SK-N-SH treated with all-trans-retinoic acid at 6 μM for 48 hours (cell line): ENCODE measurements around the gene MYH15.

Experiments
- ATAC-seq: fragments of 200-7000 bp; cut with Tn5 transposase; 3 replicates; pipeline ENCODE4 v1.9.1; 2020; ENCODE audit warnings: mild to moderate bottlenecking, moderate library complexity
- ARNTL ChIP-seq: fragments of 450-650 bp; formaldehyde crosslinking; IDR thresholded peaks from 2 replicates; pipeline ENCODE4 v1.5.0; 2020; ENCODE audit warnings: low read depth, mild to moderate bottlenecking, moderate library complexity, borderline replicate concordance
- BACH2 ChIP-seq: fragments of 250-450 bp; sonication (Bioruptor Pico); IDR thresholded peaks from 2 replicates; pipeline ENCODE4 v1.9.0; 2021; ENCODE audit warnings: mild to moderate bottlenecking, borderline replicate concordance
- CREB5 ChIP-seq: fragments of 250-450 bp; sonication (Bioruptor Pico); IDR thresholded peaks from 2 replicates; pipeline ENCODE4 v1.5.1; 2020; ENCODE audit warnings: low read depth, mild to moderate bottlenecking, moderate library complexity
- CSDC2 ChIP-seq: fragments of 250-450 bp; sonication (Bioruptor Pico); IDR thresholded peaks from 2 replicates; pipeline ENCODE4 v1.5.0; 2020; ENCODE audit warnings: mild to moderate bottlenecking, moderate library complexity
- CSRNP3 ChIP-seq: fragments of 250-450 bp; sonication (Bioruptor Pico); IDR thresholded peaks from 2 replicates; pipeline ENCODE4 v1.5.1; 2021; ENCODE audit warnings: mild to moderate bottlenecking, moderate library complexity
- ESRRG ChIP-seq: fragments of 250-450 bp; sonication (Bioruptor Pico); IDR thresholded peaks from 2 replicates; pipeline ENCODE4 v1.6.1; 2021; ENCODE audit warnings: mild to moderate bottlenecking
- GLIS3 ChIP-seq: fragments of 250-450 bp; sonication (Bioruptor Pico); IDR thresholded peaks from 2 replicates; pipeline ENCODE4 v1.5.0; 2020; ENCODE audit warnings: mild to moderate bottlenecking, moderate library complexity
- ISL1 ChIP-seq: fragments of 250-450 bp; sonication (Bioruptor Pico); IDR thresholded peaks from 2 replicates; pipeline ENCODE4 v2.1.2; 2022; ENCODE audit warnings: mild to moderate bottlenecking, moderate library complexity
- OSR1 ChIP-seq: fragments of 250-450 bp; sonication (Bioruptor Pico); IDR thresholded peaks from 2 replicates; pipeline ENCODE4 v1.8.0; 2022; ENCODE audit warnings: moderate library complexity, mild to moderate bottlenecking, inconsistent platforms
- PPARA ChIP-seq: fragments of 250-450 bp; sonication (Bioruptor Pico); IDR thresholded peaks from 2 replicates; pipeline ENCODE4 v1.5.0; 2020; ENCODE audit warnings: mild to moderate bottlenecking, borderline replicate concordance
- RARB ChIP-seq: fragments of 250-450 bp; sonication (Bioruptor Pico); IDR thresholded peaks from 2 replicates; pipeline ENCODE4 v1.8.0; 2021; ENCODE audit warnings: mild to moderate bottlenecking, moderate library complexity
- SNAI2 ChIP-seq: fragments of 250-450 bp; sonication (Bioruptor Pico); IDR thresholded peaks from 2 replicates; pipeline ENCODE4 v1.5.0; 2020; ENCODE audit warnings: mild to moderate bottlenecking, moderate library complexity
- TCF4 ChIP-seq: fragments of 250-450 bp; sonication (Bioruptor Pico); IDR thresholded peaks from 2 replicates; pipeline ENCODE4 v1.8.0; 2021; ENCODE audit warnings: mild to moderate bottlenecking, moderate library complexity, borderline replicate concordance
- TOX ChIP-seq: fragments of 250-450 bp; sonication (Bioruptor Pico); IDR thresholded peaks from 2 replicates; pipeline ENCODE4 v1.8.0; 2021; ENCODE audit warnings: mild to moderate bottlenecking, moderate library complexity, borderline replicate concordance
- TSHZ2 ChIP-seq: fragments of 250-450 bp; sonication (Bioruptor Pico); IDR thresholded peaks from 2 replicates; pipeline ENCODE4 v1.5.0; 2020; ENCODE audit warnings: mild to moderate bottlenecking, moderate library complexity
- ZC3H10 ChIP-seq: fragments of 250-450 bp; sonication (Bioruptor Pico); IDR thresholded peaks from 2 replicates; pipeline ENCODE4 v1.5.1; 2021; ENCODE audit warnings: mild to moderate bottlenecking, moderate library complexity
- ZFP3 ChIP-seq: fragments of 250-450 bp; sonication (Bioruptor Pico); IDR thresholded peaks from 2 replicates; pipeline ENCODE4 v1.5.0; 2020; ENCODE audit warnings: mild to moderate bottlenecking, moderate library complexity
- ZFP30 ChIP-seq: fragments of 450-650 bp; formaldehyde crosslinking; IDR thresholded peaks from 2 replicates; pipeline ENCODE4 v1.5.0; 2022; ENCODE audit warnings: mild to moderate bottlenecking, moderate library complexity
- ZNF565 ChIP-seq: fragments of 450-650 bp; formaldehyde crosslinking; conservative IDR thresholded peaks from 2 replicates; pipeline ENCODE4 v1.5.0; 2020; ENCODE audit warnings: low read depth, mild to moderate bottlenecking, moderate library complexity
- ZNF70 ChIP-seq: fragments of 450-650 bp; formaldehyde crosslinking; IDR thresholded peaks from 2 replicates; pipeline ENCODE4 v1.5.0; 2020; ENCODE audit warnings: mild to moderate bottlenecking, moderate library complexity
- ZNF8 ChIP-seq: fragments of 450-650 bp; formaldehyde crosslinking; IDR thresholded peaks from 2 replicates; pipeline ENCODE4 v1.5.0; 2020; ENCODE audit warnings: mild to moderate bottlenecking, moderate library complexity
- TF ChIP-seq, protein P1 (sequence below): fragments of 250-450 bp; sonication (Bioruptor Pico); IDR thresholded peaks from 2 replicates; pipeline ENCODE4 v1.8.0; 2021; ENCODE audit warnings: low read depth, mild to moderate bottlenecking, moderate library complexity, borderline replicate concordance
- TF ChIP-seq, protein P2 (sequence below): fragments of 250-450 bp; sonication (Bioruptor Pico); IDR thresholded peaks from 2 replicates; pipeline ENCODE4 v1.8.0; 2020; ENCODE audit warnings: mild to moderate bottlenecking, moderate library complexity, borderline replicate concordance

The MYH15 gene

DNA sequence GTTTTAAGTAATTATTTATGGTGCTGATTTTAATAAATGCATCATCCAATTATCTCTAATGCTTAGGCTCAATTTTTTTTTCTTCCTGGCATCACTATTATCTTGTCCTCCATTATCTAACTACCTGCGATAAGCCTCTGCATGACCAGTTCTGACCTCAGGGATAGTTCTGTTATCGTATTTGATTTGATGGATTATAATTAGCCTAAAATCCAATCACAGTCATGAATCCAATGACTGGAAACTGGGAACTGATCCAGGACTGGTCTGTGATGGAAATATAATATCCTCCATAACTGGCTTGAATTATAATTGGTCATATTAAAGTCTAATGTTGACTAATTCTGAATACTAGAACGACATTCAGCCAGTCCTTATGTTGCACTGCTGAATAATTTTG is 1.1 kb downstream of the MYH15 start:
- TF ChIP-seq, protein P1, sequence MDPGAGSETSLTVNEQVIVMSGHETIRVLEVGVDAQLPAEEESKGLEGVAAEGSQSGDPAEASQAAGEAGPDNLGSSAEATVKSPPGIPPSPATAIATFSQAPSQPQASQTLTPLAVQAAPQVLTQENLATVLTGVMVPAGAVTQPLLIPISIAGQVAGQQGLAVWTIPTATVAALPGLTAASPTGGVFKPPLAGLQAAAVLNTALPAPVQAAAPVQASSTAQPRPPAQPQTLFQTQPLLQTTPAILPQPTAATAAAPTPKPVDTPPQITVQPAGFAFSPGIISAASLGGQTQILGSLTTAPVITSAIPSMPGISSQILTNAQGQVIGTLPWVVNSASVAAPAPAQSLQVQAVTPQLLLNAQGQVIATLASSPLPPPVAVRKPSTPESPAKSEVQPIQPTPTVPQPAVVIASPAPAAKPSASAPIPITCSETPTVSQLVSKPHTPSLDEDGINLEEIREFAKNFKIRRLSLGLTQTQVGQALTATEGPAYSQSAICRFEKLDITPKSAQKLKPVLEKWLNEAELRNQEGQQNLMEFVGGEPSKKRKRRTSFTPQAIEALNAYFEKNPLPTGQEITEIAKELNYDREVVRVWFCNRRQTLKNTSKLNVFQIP (CRISPR knock-in tag), result no peak
- 0 out of 2 replicates have a peak, but pooled peaks have one; percentile 13 for TF ChIP-seq ZNF8 (CRISPR knock-in tag)
- TF ChIP-seq TCF4 (CRISPR knock-in tag), result peak; percentile 93
- TF ChIP-seq CSRNP3 (CRISPR knock-in tag), result peak; percentile 89; the same call in 1 of the 2 replicates
- 0 out of 2 replicates have a peak, but pooled peaks have one; percentile 23 for TF ChIP-seq BACH2
- no peak for TF ChIP-seq CSDC2 (CRISPR knock-in tag)
- peak; percentile 35; the same call in 1 of the 2 replicates for TF ChIP-seq SNAI2 (CRISPR knock-in tag)
- no peak for TF ChIP-seq ESRRG (CRISPR knock-in tag)
- TF ChIP-seq ZC3H10 (CRISPR knock-in tag), result no peak
- peak; percentile 83 for TF ChIP-seq CREB5 (CRISPR knock-in tag)
- TF ChIP-seq, protein P2, sequence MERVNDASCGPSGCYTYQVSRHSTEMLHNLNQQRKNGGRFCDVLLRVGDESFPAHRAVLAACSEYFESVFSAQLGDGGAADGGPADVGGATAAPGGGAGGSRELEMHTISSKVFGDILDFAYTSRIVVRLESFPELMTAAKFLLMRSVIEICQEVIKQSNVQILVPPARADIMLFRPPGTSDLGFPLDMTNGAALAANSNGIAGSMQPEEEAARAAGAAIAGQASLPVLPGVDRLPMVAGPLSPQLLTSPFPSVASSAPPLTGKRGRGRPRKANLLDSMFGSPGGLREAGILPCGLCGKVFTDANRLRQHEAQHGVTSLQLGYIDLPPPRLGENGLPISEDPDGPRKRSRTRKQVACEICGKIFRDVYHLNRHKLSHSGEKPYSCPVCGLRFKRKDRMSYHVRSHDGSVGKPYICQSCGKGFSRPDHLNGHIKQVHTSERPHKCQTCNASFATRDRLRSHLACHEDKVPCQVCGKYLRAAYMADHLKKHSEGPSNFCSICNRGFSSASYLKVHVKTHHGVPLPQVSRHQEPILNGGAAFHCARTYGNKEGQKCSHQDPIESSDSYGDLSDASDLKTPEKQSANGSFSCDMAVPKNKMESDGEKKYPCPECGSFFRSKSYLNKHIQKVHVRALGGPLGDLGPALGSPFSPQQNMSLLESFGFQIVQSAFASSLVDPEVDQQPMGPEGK (CRISPR knock-in tag), result no peak
- TF ChIP-seq ZNF565 (CRISPR knock-in tag), result no peak
- TF ChIP-seq ZFP30 (CRISPR knock-in tag), result no peak
- TF ChIP-seq ISL1 (CRISPR knock-in tag), result peak; percentile 93
- no peak for TF ChIP-seq OSR1 (CRISPR knock-in tag)
- no peak for TF ChIP-seq TOX (CRISPR knock-in tag)
- peak; percentile 89; the same call in 1 of the 2 replicates for TF ChIP-seq GLIS3 (CRISPR knock-in tag)
- peak; percentile 69 for TF ChIP-seq ZNF70 (CRISPR knock-in tag)
- peak; percentile 96 for TF ChIP-seq TSHZ2 (CRISPR knock-in tag)
- TF ChIP-seq ARNTL (CRISPR knock-in tag), result no peak
- TF ChIP-seq PPARA, result no peak
- TF ChIP-seq ZFP3 (CRISPR knock-in tag), result peak; percentile 53; the same call in 1 of the 2 replicates
- TF ChIP-seq RARB (CRISPR knock-in tag), result no peak
- ATAC-seq, result peak; percentile 68

DNA sequence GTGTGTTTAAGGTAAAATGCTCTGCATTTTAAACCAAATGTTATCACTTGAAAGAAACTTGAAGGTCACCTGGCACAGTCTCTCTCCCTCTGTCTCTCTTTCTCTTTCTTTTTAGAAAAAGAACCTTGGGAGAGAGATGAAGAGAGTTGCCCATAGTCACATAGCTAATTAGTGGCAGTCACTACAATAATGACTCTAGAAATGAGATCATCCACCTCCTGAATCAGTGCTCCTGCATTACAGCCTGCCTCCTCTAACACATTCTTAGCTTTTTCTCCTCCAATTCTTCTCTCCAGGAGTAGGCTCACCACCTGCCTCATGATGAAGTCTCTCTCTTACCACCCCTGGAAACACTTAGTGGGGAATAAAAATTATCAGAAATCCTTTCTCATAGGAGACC is 2.5 kb downstream of the MYH15 start:
- no peak for ATAC-seq
- TF ChIP-seq BACH2 (no peak), ZNF565 (CRISPR knock-in tag) (no peak), TCF4 (CRISPR knock-in tag) (no peak)

- ATAC-seq, result peak; percentile 51; the same call in 2 of the 3 replicates
- TF ChIP-seq ZNF8 (CRISPR knock-in tag) (no peak), ISL1 (CRISPR knock-in tag) (peak; percentile 26; the same call in 1 of the 2 replicates), TSHZ2 (CRISPR knock-in tag) (no peak)
Observed at GRCh38 chr3:108505811-108506210, 4.6 kb downstream of the MYH15 start.
